Esophagus squamous epithelium (tissue), 5 donors: ENCODE results near the gene SLC66A3. TPM values are rescaled to one million over a fixed set of nuclear protein-coding genes. Genes with fewer than 3 reads are reported as not detected.

Experiments used
- DNase-seq: peaks from one replicate; lab custom pipeline; 2025; lab: John Stamatoyannopoulos, UW
- H3K27ac ChIP-seq, 4 donors: fragments of 200-600 bp; sonication (generic); one replicate each; pipeline ENCODE4 v1.5.1; 2016 to 2019; ENCODE audit warnings: mild to moderate bottlenecking in 1 of 4
- H3K27me3 ChIP-seq, 4 donors: fragments of 200-600 bp; sonication (generic); 1 replicate in 3 of 4; 2 replicates in 1 of 4; pipeline versions ENCODE4 v1.5.1 to v1.6.0; 2017 to 2021; ENCODE audit warnings: antibody characterized with exemption in 1 of 4
- H3K36me3 ChIP-seq, 3 donors: fragments of 200-600 bp; sonication (generic); one replicate each; pipeline ENCODE4 v1.5.1; 2016 to 2019
- H3K4me1 ChIP-seq, 3 donors: fragments of 200-600 bp; sonication (generic); one replicate each; pipeline ENCODE4 v1.5.1; 2017 to 2019
- H3K4me3 ChIP-seq, 4 donors: fragments of 200-600 bp; sonication (generic); 1 replicate in 3 of 4; 2 replicates in 1 of 4; pipeline ENCODE4 v1.5.1; 2016 to 2019; ENCODE audit warnings: mild to moderate bottlenecking in 2 of 4, moderate library complexity in 1 of 4
- H3K9me3 ChIP-seq, 3 donors: fragments of 200-600 bp; sonication (generic); one replicate each; pipeline ENCODE4 v1.5.1; 2016 to 2019
- CTCF ChIP-seq, 6 experiments: fragments of 450-650 bp in 4 of 6; fragments of 200-600 bp in 2 of 6; sonication (generic) in 2 of 6; IDR thresholded peaks; one replicate each; pipeline ENCODE4 v1.5.1; 2016 to 2019; ENCODE audit warnings: antibody characterized with exemption in 6 of 6, mild to moderate bottlenecking in 4 of 6, moderate library complexity in 4 of 6
- POLR2A ChIP-seq, 4 donors: fragments of 450-650 bp; IDR thresholded peaks; one replicate each; pipeline ENCODE4 v1.6.1; 2017; ENCODE audit warnings: antibody characterized with exemption in 4 of 4, mild to moderate bottlenecking in 4 of 4, moderate library complexity in 3 of 4
- WGBS, 2 donors: methylation state at CpG; one replicate each; pipeline ENCODE4 v1.1.5; 2018; 5-methylcytosine and 5-hydroxymethylcytosine counted together
- intact Hi-C: fragments of 100-400 bp; cut with DNase I; formaldehyde crosslinking; loops from one replicate; pipeline ENCODE4 v1.15.0; 2022
- total RNA-seq, 4 donors: library from RNA; depleted of rRNA; stranded (reverse); fragments of >200 nt; gene quantifications; one replicate each; pipeline ENCODE4 v1.1.0, GENCODE V29; 2016
- donor health status: DM: yes; HTN: yes; CAD: no.

SLC66A3 gene
- total RNA-seq, 4 donors from 2014 or later = 15.6 to 27.8 (median 20.2) TPM

GRCh38 chr2:11123856-11124759 lies 31.2 kb upstream of the SLC66A3 start:
- TF ChIP-seq POLR2A (IDR thresholded peaks at IDR 0.05) (no peak), CTCF (IDR thresholded peaks at IDR 0.05) (peak; percentile 31 to 84 (median 58))
- Histone ChIP-seq H3K36me3 (no peaks in the 10 kb centered on the region), H3K27ac (no peak overlapping the region), H3K4me1 (peaks cover 0 to 23% (median 0%) of the 10 kb centered on the region in 3 donors), H3K4me3 (no peak overlapping the region), H3K9me3 (no peaks in the 10 kb centered on the region), H3K27me3 (peaks cover 0 to 20% (median 0%) of the 10 kb centered on the region in 4 donors)
- DNase-seq = no peak
- 28 to 32% methylated on average over 14 of the region's 41 CpGs for WGBS, 2 donors
- intact Hi-C loops = loop anchor here (2.0 kb wide), 1 partner anchor 289 kb away; no protein-coding TSS in a partner anchor

GRCh38 chr2:11124760-11125068 lies 30.6 kb upstream of the SLC66A3 start:
- intact Hi-C loops = no loop called here
- no peaks in the 10 kb centered on the region for H3K36me3 ChIP-seq
- H3K4me3 ChIP-seq = no peak overlapping the region
- H3K27me3 ChIP-seq = peaks cover 0 to 20% (median 0%) of the 10 kb centered on the region in 4 donors
- peaks cover 2 to 27% (median 3%) of the 10 kb centered on the region in 3 donors for H3K4me1 ChIP-seq
- H3K27ac ChIP-seq = no peak overlapping the region
- DNase-seq = no peak
- WGBS, 2 donors = 55 to 61% methylated on average over 3 of the region's 3 CpGs
- TF ChIP-seq POLR2A (IDR thresholded peaks at IDR 0.05) = no peak
- no peak for TF ChIP-seq CTCF (IDR thresholded peaks at IDR 0.05)
- H3K9me3 ChIP-seq = no peaks in the 10 kb centered on the region

- H3K4me3 ChIP-seq = no peak overlapping the region
- H3K4me1 ChIP-seq = peaks cover 10 to 37% (median 14%) of the 10 kb centered on the region in 3 donors
- no peak overlapping the region for H3K27ac ChIP-seq
- TF ChIP-seq POLR2A (IDR thresholded peaks at IDR 0.05) (no peak), CTCF (IDR thresholded peaks at IDR 0.05) (no peak)
- peaks cover 0 to 20% (median 0%) of the 10 kb centered on the region in 4 donors for H3K27me3 ChIP-seq
- no peak for DNase-seq
- no peaks in the 10 kb centered on the region for H3K36me3 ChIP-seq
- intact Hi-C loops = no loop called here
- no peaks in the 10 kb centered on the region for H3K9me3 ChIP-seq
- WGBS, 2 donors = 66 to 72% methylated on average over 5 of the region's 5 CpGs
Measured at GRCh38 chr2:11127761-11128160, 27.5 kb upstream of the SLC66A3 start.

GRCh38 chr2:11128243-11128951 lies 26.9 kb upstream of the SLC66A3 start:
- no peak overlapping the region for H3K4me3 ChIP-seq
- no peaks in the 10 kb centered on the region for H3K36me3 ChIP-seq
- TF ChIP-seq CTCF (IDR thresholded peaks at IDR 0.05) = no peak
- H3K9me3 ChIP-seq = no peaks in the 10 kb centered on the region
- peaks cover 0 to 15% (median 0%) of the 10 kb centered on the region in 4 donors for H3K27me3 ChIP-seq
- DNase-seq = no peak
- intact Hi-C loops = no loop called here
- 65 to 67% methylated on average over 11 of the region's 11 CpGs for WGBS, 2 donors
- H3K4me1 ChIP-seq = peaks cover 10 to 44% (median 18%) of the 10 kb centered on the region in 3 donors
- H3K27ac ChIP-seq = no peak overlapping the region
